Stimulated activated CD8-positive, alpha-beta memory T cell treated with anti-CD3 and anti-CD28 coated beads, Interleukin-2, amount 100 ng/mL, for 48 hours (primary cell): ENCODE measurements around the gene ST6GALNAC5.
"Not testable (repeated sequence)": the region's sequence is repeated elsewhere in the genome, so short reads cannot be mapped to it uniquely, and the experiment has no call there.

Experiments
- DNase-seq, 2 donors: peaks; one replicate each; pipeline ENCODE4 v3.0.0-alpha.2; 2020; ENCODE audit warnings: low read depth in 2 of 2

ST6GALNAC5 gene

GRCh38 chr1:76939050-76939816 lies 72.0 kb downstream of the ST6GALNAC5 start:
- no peak for DNase-seq

GRCh38 chr1:76939817-76940216 lies 72.5 kb downstream of the ST6GALNAC5 start:
- no peak for DNase-seq

- no peak for DNase-seq
Measured at GRCh38 chr1:76940571-76941335, 73.5 kb downstream of the ST6GALNAC5 start.

- no peak for DNase-seq
Measured at GRCh38 chr1:76942549-76942948, 75.3 kb downstream of the ST6GALNAC5 start.

GRCh38 chr1:76944942-76945341 lies 77.7 kb downstream of the ST6GALNAC5 start:
- DNase-seq: no peak

- DNase-seq: no peak
Measured at GRCh38 chr1:76948846-76949245, 81.6 kb downstream of the ST6GALNAC5 start.

GRCh38 chr1:76949503-76949902 lies 82.2 kb downstream of the ST6GALNAC5 start:
- DNase-seq: no peak

- no peak for DNase-seq
Measured at GRCh38 chr1:76950306-76950705, 83.0 kb downstream of the ST6GALNAC5 start.

GRCh38 chr1:76951153-76951552 lies 83.9 kb downstream of the ST6GALNAC5 start:
- no peak for DNase-seq

- no peak for DNase-seq
Measured at GRCh38 chr1:76955652-76956051, 88.4 kb downstream of the ST6GALNAC5 start.

GRCh38 chr1:76957961-76958360 lies 90.7 kb downstream of the ST6GALNAC5 start:
- no peak for DNase-seq

GRCh38 chr1:76958828-76959227 lies 91.5 kb downstream of the ST6GALNAC5 start:
- DNase-seq: no peak

GRCh38 chr1:76959556-76959955 lies 92.3 kb downstream of the ST6GALNAC5 start:
- no peak for DNase-seq

- no peak for DNase-seq
Measured at GRCh38 chr1:76961181-76961819, 94.0 kb downstream of the ST6GALNAC5 start.

GRCh38 chr1:76961820-76962207 lies 94.5 kb downstream of the ST6GALNAC5 start:
- no peak for DNase-seq

GRCh38 chr1:76981267-76981666 lies 114.0 kb downstream of the ST6GALNAC5 start:
- DNase-seq: not testable (repeated sequence)

GRCh38 chr1:76989976-76990375 lies 122.7 kb downstream of the ST6GALNAC5 start:
- no peak for DNase-seq

- no peak for DNase-seq
Measured at GRCh38 chr1:76993036-76993435, 125.8 kb downstream of the ST6GALNAC5 start.

- DNase-seq: no peak
Measured at GRCh38 chr1:76998582-76999223, 131.4 kb downstream of the ST6GALNAC5 start.

- DNase-seq: no peak
Measured at GRCh38 chr1:77007675-77008074, 140.4 kb downstream of the ST6GALNAC5 start.

GRCh38 chr1:77010937-77011336 lies 143.7 kb downstream of the ST6GALNAC5 start:
- no peak for DNase-seq

- no peak for DNase-seq
Measured at GRCh38 chr1:77012066-77012465, 144.8 kb downstream of the ST6GALNAC5 start.
